Measurements from ENCODE around the gene C1orf94.
"Not testable (repeated sequence)": the region's sequence is repeated elsewhere in the genome, so short reads cannot be mapped to it uniquely, and the experiment has no call there.

Gene C1orf94

GRCh38 chr1:34164771-34165391 is 11.8 kb upstream of the C1orf94 start, which contains the start of gene CSMD2:
Gene CSMD2 (minus strand): TSS chr1:34165230. CDS start chr1:34165097, 133 bp downstream.
- no peak for DNase-seq (ENCODE audit: low read depth)

DNA sequence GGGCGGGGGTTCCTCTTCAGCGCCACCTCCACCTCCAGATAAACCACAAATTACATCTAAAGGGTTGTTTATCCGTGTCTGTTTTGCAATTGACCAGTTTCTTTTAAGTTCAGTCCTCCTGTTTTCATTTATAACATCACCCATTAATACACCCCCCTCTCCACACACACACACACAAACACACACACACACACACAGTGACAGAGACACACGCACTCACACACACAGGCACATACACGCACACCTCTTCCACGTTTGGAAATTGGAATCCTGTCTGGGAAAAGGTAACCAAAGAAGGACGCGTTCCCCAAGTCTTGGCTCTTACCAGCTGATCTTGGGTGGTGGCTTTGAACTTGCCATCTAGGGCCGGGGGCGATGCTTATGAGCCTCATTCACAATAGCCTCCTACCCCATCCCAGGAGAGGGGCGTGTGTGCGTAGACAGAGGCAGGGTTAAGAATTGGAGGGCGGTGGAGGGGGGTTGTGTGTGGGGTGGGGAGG is 11.2 kb upstream of the C1orf94 start:
- DNase-seq (ENCODE audit: low read depth), result no peak

GRCh38 chr1:34166191-34166624 is 10.5 kb upstream of the C1orf94 start:
- DNase-seq (ENCODE audit: low read depth), result no peak

GRCh38 chr1:34166625-34167361 is 9.9 kb upstream of the C1orf94 start:
- no peak for DNase-seq (ENCODE audit: low read depth)

GRCh38 chr1:34167389-34167788 is 9.3 kb upstream of the C1orf94 start:
- DNase-seq (ENCODE audit: low read depth), result no peak

DNA sequence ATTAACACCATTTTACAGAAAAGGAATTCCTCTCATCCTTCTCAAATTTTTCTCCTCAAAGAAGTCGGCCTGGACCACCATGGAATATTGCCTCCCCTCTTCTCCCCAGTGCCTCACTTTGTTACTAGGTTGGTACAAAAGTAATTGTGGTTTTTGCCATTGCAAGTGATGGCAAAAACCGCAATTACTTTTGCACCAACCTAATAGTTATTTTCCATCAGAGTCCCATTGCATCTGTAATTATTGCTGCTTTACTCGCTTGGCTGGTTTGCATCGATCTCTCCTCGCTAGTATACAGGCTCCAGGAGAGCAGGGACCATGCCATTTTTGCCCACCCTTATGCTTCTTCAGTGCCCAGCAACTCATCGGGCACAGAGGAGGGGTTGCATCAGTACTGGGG is 963 bp upstream of the C1orf94 start:
- no peak for DNase-seq (ENCODE audit: low read depth)

- no peak for DNase-seq (ENCODE audit: low read depth)
Measured at GRCh38 chr1:34178072-34178471, 1.4 kb downstream of the C1orf94 start.

GRCh38 chr1:34183381-34183780 is 6.7 kb downstream of the C1orf94 start:
- not testable (repeated sequence) for DNase-seq (ENCODE audit: low read depth)

- no peak for DNase-seq (ENCODE audit: low read depth)
Measured at GRCh38 chr1:34186741-34187494, 10.2 kb downstream of the C1orf94 start.

GRCh38 chr1:34188418-34188817 is 11.7 kb downstream of the C1orf94 start:
- no peak for DNase-seq (ENCODE audit: low read depth)

DNA sequence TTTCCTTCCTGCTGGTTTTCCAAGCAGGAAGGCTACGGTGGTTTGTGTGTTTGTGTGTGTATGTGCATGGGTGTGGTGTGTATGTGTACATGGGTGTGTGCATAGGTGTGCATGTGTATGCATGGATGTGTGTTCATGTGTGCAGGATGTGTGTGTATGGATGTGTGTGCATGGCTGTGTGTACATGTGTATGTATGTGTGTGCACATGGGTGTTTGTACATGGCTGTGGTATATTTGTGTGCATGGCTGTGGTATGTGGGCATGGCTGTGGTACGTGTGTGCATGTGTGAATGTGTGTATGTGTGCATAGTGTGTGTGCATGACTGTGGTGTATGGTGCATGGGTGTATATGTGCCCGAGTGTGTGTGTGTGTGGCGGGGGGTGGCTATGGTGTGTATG is 12.3 kb downstream of the C1orf94 start:
- no peak for DNase-seq (ENCODE audit: low read depth)

- no peak for DNase-seq (ENCODE audit: low read depth)
Measured at GRCh38 chr1:34190692-34191091, 14.0 kb downstream of the C1orf94 start.

- no peak for DNase-seq (ENCODE audit: low read depth)
Measured at GRCh38 chr1:34192621-34193020, 15.9 kb downstream of the C1orf94 start.

DNA sequence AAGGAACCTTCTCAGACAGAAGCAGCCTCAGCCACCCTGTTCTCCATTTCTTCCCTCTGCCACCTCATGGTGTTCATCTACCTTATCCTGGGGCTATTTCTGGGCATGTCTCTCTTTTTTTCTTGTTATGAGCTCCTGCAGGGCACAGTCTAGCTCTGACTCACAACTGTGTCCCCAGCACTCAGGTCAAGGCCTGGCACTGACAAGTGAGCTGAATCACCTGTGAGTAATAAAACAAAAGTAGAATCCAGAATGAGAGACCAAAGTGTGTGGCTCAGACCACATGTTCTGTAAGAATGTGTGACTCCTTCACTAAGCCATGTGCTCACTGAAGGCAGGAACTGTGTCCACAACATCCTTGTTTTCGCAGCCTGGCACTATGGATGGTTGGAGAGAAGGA is 23.2 kb downstream of the C1orf94 start:
- no peak for DNase-seq (ENCODE audit: low read depth)

GRCh38 chr1:34212673-34213072 is 36.0 kb downstream of the C1orf94 start:
- no peak for DNase-seq (ENCODE audit: low read depth)

DNA sequence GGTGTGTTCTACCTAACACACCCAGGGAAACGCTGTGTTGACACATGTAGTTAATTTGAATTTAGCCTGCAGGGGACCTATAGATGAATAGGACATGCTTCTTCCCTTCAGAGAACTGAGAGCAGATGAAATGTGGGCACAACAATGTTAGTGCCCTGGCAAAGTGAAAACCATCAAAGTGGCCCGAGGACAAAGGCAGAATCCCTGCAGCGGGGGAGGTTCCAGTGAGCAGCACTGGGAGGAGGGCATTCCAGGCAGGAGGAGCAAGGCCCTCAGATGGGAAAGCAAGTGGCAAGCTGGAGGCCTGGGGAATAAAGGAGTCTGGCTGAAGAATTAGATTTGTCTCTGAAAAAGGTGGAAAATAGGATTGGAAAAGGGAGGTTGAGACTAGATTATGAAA is 37.2 kb downstream of the C1orf94 start:
- DNase-seq (ENCODE audit: low read depth), result no peak

GRCh38 chr1:34231441-34231840 is 54.7 kb downstream of the C1orf94 start:
- DNase-seq (ENCODE audit: low read depth), result no peak

DNA sequence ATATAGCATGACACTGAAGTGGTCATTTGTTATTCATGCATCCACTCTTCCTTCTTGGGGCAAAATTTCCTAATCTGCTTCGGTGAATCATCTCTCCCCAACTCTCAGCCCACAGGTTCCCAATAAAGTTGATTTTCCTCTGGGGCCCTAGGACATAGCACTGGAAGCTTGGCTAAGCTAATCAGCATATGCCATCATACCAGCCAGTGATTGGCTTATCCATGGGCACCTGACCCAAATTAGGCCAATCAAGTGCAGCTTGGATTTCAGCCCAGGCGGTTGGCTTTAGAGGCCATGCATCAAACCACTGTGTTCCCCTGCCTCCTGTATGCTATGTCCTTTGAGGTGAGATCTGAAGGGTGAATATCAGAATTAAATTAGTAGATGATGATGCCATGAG is 58.9 kb downstream of the C1orf94 start:
- no peak for DNase-seq (ENCODE audit: low read depth)

GRCh38 chr1:34236089-34236488 is 59.4 kb downstream of the C1orf94 start:
- DNase-seq (ENCODE audit: low read depth), result no peak

GRCh38 chr1:34237151-34237815 is 60.6 kb downstream of the C1orf94 start:
- no peak for DNase-seq (ENCODE audit: low read depth)

GRCh38 chr1:34245967-34246366 is 69.3 kb downstream of the C1orf94 start:
- DNase-seq (ENCODE audit: low read depth), result no peak

DNA sequence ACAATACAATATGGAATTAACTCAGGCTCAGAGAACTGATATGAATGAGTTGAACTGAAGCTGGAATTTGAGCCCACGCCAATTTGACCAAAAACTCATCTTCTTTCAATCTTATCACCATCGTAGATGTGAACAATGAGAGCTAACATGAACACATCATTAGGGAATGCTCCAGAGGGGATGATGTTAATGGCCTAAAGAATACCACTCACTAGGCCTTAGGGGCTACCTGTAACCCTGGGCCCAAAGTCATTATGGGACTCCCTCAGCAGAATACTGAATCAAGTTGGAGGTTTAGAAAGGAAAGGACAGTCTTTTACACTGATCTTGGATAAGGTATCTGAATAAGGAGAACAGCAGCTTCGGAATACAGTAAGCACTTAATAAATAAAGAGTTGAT is 73.6 kb downstream of the C1orf94 start:
- no peak for DNase-seq (ENCODE audit: low read depth)
